SK-N-SH (cell line): Measurements from ENCODE around the gene CBX7. TPM values are rescaled to one million over a fixed set of nuclear protein-coding genes. Genes with fewer than 3 reads are reported as not detected.

Experiments
- CTCF ChIA-PET: fragments of 300-600, 350-600 bp; formaldehyde crosslinking; extraction: SDS; loops from one replicate; lab custom pipeline; 2021; lab: Yijun Ruan, JAX
- POLR2A ChIA-PET: fragments of 350-600 bp; sonication (Branson Sonifier 250); formaldehyde crosslinking; extraction: SDS; loops from one replicate; lab custom pipeline; 2020; ENCODE audit warnings: antibody characterized with exemption, inconsistent platforms; lab: Yijun Ruan, JAX
- DNase-seq: peaks from one replicate; pipeline ENCODE4 v3.0.0; 2012
- H2AFZ ChIP-seq: fragments of 200-600 bp; sonication (generic); 2 replicates; pipeline ENCODE4 v1.8.1; 2016; ENCODE audit warnings: antibody characterized with exemption, mild to moderate bottlenecking, low read depth
- H3F3A ChIP-seq: fragments of 200-600 bp; sonication (generic); replicated peaks from 2 replicates; pipeline ENCODE3; 2016; ENCODE audit warnings: antibody characterized with exemption, mild to moderate bottlenecking; ENCODE audit not compliant: insufficient read depth
- H3K27ac ChIP-seq, 2 experiments: fragments of 200-500 bp in 1 of 2; fragments of 200-600 bp in 1 of 2; sonication (Bioruptor generic) in 1 of 2; sonication (generic), shearing (Covaris generic) in 1 of 2; 2 replicates each; pipeline versions ENCODE4 v1.5.1 to v1.6.1; 2014 to 2016; ENCODE audit warnings: low read depth in 2 of 2, inconsistent platforms in 1 of 2, low read length in 1 of 2, mild to moderate bottlenecking in 1 of 2, mixed read lengths in 1 of 2
- H3K27me3 ChIP-seq: fragments of 200-600 bp; sonication (generic), shearing (Covaris generic); 2 replicates; pipeline ENCODE4 v1.6.1; 2016; ENCODE audit warnings: mixed run types; ENCODE audit not compliant: insufficient read depth
- H3K36me3 ChIP-seq, 2 experiments: fragments of 200-500 bp in 1 of 2; fragments of 200-600 bp in 1 of 2; sonication (Bioruptor generic) in 1 of 2; sonication (generic) in 1 of 2; replicated peaks in 1 of 2; 2 replicates each; pipeline versions ENCODE3 to v1.5.1; 2014 to 2016; ENCODE audit warnings: low read length in 1 of 2, mild to moderate bottlenecking in 1 of 2; ENCODE audit not compliant: insufficient read depth in 2 of 2, control insufficient read depth in 1 of 2
- H3K4me1 ChIP-seq, 2 experiments: fragments of 200-500 bp in 1 of 2; fragments of 200-600 bp in 1 of 2; sonication (Bioruptor generic) in 1 of 2; sonication (generic), shearing (Covaris generic) in 1 of 2; 2 replicates each; pipeline versions ENCODE4 v1.5.1 to v1.6.1; 2014 to 2016; ENCODE audit warnings: low read depth in 1 of 2, low read length in 1 of 2, mixed run types in 1 of 2; ENCODE audit not compliant: insufficient read depth in 2 of 2, control insufficient read depth in 1 of 2
- H3K4me2 ChIP-seq: fragments of 200-600 bp; sonication (generic), shearing (Covaris generic); 2 replicates; pipeline ENCODE4 v1.6.1; 2017; ENCODE audit warnings: mixed run types
- H3K4me3 ChIP-seq, 2 experiments: fragments of 200-500 bp in 1 of 2; fragments of 200-600 bp in 1 of 2; sonication (Bioruptor generic) in 1 of 2; sonication (generic), shearing (Covaris generic) in 1 of 2; 2 replicates each; pipeline versions ENCODE4 v1.5.1 to v1.8.1; 2014 to 2016; ENCODE audit warnings: low read depth in 2 of 2, inconsistent platforms in 1 of 2, low read length in 1 of 2, mild to moderate bottlenecking in 1 of 2, mixed read lengths in 1 of 2, moderate library complexity in 1 of 2
- H3K79me2 ChIP-seq: fragments of 200-600 bp; sonication (generic); 2 replicates; pipeline ENCODE4 v1.8.1; 2017; ENCODE audit warnings: mild to moderate bottlenecking; ENCODE audit not compliant: insufficient read depth
- H3K9ac ChIP-seq: fragments of 200-600 bp; sonication (generic); 2 replicates; pipeline ENCODE4 v1.6.1; 2017; ENCODE audit warnings: mixed run types
- H3K9me2 ChIP-seq: fragments of 200-600 bp; sonication (generic); 2 replicates; pipeline ENCODE4 v1.6.1; 2017; ENCODE audit warnings: mixed run types
- H3K9me3 ChIP-seq: fragments of 200-600 bp; sonication (generic); 2 replicates; pipeline ENCODE4 v1.6.1; 2017; ENCODE audit warnings: mixed run types, mild to moderate bottlenecking, moderate library complexity
- H4K20me1 ChIP-seq: fragments of 200-600 bp; sonication (generic); 2 replicates; pipeline ENCODE4 v1.6.1; 2017; ENCODE audit warnings: mild to moderate bottlenecking, mixed run types; ENCODE audit not compliant: insufficient read depth
- CHD2 ChIP-seq: fragments of 150-350 bp; IDR thresholded peaks from 2 replicates; pipeline ENCODE4 v1.6.1; 2018; ENCODE audit warnings: low read length; ENCODE audit not compliant: partially characterized antibody
- ELF1 ChIP-seq: IDR thresholded peaks from 2 replicates; pipeline ENCODE4 v1.4.0; 2012
- EP300 ChIP-seq, 2 experiments: IDR thresholded peaks; 2 replicates each; pipeline versions ENCODE4 v1.4.0 to v1.6.1; 2012; ENCODE audit warnings: borderline replicate concordance in 1 of 2, low read depth in 1 of 2, low read length in 1 of 2
- GATA2 ChIP-seq: sonication (generic); formaldehyde crosslinking; IDR thresholded peaks from 2 replicates; pipeline ENCODE4 v1.5.0; 2020; ENCODE audit warnings: mild to moderate bottlenecking, missing genetic modification reagents
- MEF2A ChIP-seq: IDR thresholded peaks from 2 replicates; pipeline ENCODE4 v1.4.0; 2012; ENCODE audit warnings: low read depth, borderline replicate concordance
- MXI1 ChIP-seq: IDR thresholded peaks from 2 replicates; pipeline ENCODE4 v1.6.1; 2012; ENCODE audit warnings: mild to moderate bottlenecking, low read depth, low read length, improper control_type of control experiment
- NRF1 ChIP-seq: IDR thresholded peaks from 2 replicates; pipeline ENCODE4 v1.6.1; 2012; ENCODE audit warnings: low read depth, mild to moderate bottlenecking, low read length
- RFX5 ChIP-seq: IDR thresholded peaks from 2 replicates; pipeline ENCODE4 v1.6.1; 2012; ENCODE audit warnings: mild to moderate bottlenecking, improper control_type of control experiment, low read length
- SMC3 ChIP-seq: IDR thresholded peaks from 2 replicates; pipeline ENCODE4 v1.6.1; 2012; ENCODE audit warnings: low read depth, low read length, improper control_type of control experiment
- TEAD4 ChIP-seq: IDR thresholded peaks from 2 replicates; pipeline ENCODE4 v1.4.0; 2012; ENCODE audit warnings: mild to moderate bottlenecking, borderline replicate concordance; ENCODE audit not compliant: insufficient read depth
- YY1 ChIP-seq: IDR thresholded peaks from 2 replicates; pipeline ENCODE4 v1.4.0; 2012; ENCODE audit warnings: low read depth, mild to moderate bottlenecking
- WGBS: methylation state at CpG from one replicate; pipeline ENCODE4 v1.1.6; 2017; ENCODE audit warnings: low lambda C conversion rate; 5-methylcytosine and 5-hydroxymethylcytosine counted together
- polyA plus RNA-seq, 3 experiments: library from polyadenylated mRNA; depleted of rRNA; stranded (reverse); fragments of >200 nt; gene quantifications; 2 replicates each; pipeline ENCODE4 v1.2.3, GENCODE V29; 2012
- TF ChIP-seq, protein P1 (sequence below): IDR thresholded peaks from 2 replicates; pipeline ENCODE4 v1.4.0; 2012; ENCODE audit warnings: low read depth, borderline replicate concordance
- TF ChIP-seq, protein P2 (sequence below): fragments of 200-600 bp; sonication (generic); IDR thresholded peaks from 2 replicates; pipeline ENCODE4 v1.6.1; 2017; ENCODE audit warnings: antibody characterized with exemption, mild to moderate bottlenecking, moderate library complexity
- TF ChIP-seq, protein P3 (sequence below): IDR thresholded peaks from 2 replicates; pipeline ENCODE4; 2012

CBX7 gene
- polyA plus RNA-seq, 1 of the 3 experiments (the other 2 are of a cell fraction), result 2.3 TPM

DNA sequence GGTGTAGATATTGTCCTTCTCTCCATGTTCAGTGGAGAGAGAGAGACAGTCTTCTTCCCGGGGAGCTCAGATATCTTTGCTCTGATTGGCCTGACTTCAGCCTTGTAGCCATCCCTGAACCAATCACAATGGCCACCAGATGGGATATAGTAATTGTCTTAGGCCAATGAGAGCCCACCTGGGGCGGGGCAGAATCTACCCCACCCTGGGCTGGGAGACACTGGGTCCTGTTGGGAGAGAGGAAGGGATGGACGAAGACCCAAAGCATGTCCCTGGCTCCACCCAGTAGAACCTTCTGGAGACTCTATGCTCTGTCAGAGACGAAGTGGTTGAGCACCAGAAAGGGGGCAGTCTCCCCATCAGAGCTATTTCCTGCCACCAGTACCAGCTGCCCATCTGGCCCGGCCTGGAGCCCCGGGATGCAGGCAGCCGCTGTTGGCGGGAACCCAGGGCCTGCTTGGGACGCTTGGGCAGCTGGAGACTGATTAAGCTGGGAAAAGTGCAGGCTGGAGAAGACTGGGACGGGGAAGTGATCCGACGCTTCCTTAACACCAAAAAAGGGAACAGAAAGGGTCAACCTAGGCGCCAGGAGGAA, 31.6 kb upstream of the CBX7 start:
- H4K20me1 ChIP-seq, result no peaks in the 10 kb centered on the region
- H3K27me3 ChIP-seq, result no peaks in the 10 kb centered on the region
- H3F3A ChIP-seq, result no peaks in the 10 kb centered on the region
- no peak overlapping the region for H3K9ac ChIP-seq
- CTCF ChIA-PET, result interaction anchor here (1.0 to 1.1 kb wide), 2 partner anchors 128 to 346 kb away, joined by 3 read pairs; no protein-coding TSS in a partner anchor
- H2AFZ ChIP-seq, result no peak overlapping the region
- H3K4me1 ChIP-seq, result peaks cover 0 to 11% of the 10 kb centered on the region in 2 experiments; a peak in 1 of 4 replicates
- H3K4me3 ChIP-seq, result no peak overlapping the region
- no peaks in the 10 kb centered on the region for H3K9me3 ChIP-seq
- WGBS, result 78% methylated on average over 9 of the region's 13 CpGs
- TF ChIP-seq, protein P1, sequence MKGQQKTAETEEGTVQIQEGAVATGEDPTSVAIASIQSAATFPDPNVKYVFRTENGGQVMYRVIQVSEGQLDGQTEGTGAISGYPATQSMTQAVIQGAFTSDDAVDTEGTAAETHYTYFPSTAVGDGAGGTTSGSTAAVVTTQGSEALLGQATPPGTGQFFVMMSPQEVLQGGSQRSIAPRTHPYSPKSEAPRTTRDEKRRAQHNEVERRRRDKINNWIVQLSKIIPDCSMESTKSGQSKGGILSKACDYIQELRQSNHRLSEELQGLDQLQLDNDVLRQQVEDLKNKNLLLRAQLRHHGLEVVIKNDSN, result no peak
- TF ChIP-seq, protein P2, sequence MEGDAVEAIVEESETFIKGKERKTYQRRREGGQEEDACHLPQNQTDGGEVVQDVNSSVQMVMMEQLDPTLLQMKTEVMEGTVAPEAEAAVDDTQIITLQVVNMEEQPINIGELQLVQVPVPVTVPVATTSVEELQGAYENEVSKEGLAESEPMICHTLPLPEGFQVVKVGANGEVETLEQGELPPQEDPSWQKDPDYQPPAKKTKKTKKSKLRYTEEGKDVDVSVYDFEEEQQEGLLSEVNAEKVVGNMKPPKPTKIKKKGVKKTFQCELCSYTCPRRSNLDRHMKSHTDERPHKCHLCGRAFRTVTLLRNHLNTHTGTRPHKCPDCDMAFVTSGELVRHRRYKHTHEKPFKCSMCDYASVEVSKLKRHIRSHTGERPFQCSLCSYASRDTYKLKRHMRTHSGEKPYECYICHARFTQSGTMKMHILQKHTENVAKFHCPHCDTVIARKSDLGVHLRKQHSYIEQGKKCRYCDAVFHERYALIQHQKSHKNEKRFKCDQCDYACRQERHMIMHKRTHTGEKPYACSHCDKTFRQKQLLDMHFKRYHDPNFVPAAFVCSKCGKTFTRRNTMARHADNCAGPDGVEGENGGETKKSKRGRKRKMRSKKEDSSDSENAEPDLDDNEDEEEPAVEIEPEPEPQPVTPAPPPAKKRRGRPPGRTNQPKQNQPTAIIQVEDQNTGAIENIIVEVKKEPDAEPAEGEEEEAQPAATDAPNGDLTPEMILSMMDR, result no peak
- TF ChIP-seq YY1, result no peak
- TF ChIP-seq RFX5, result no peak
- no peak for TF ChIP-seq MEF2A
- TF ChIP-seq NRF1, result no peak
- no peak for TF ChIP-seq GATA2 (CRISPR knock-in tag)
- TF ChIP-seq ELF1, result no peak
- no peak for TF ChIP-seq TEAD4
- no peak for TF ChIP-seq EP300 (IDR thresholded peaks at IDR 0.05; ENCODE audit: borderline replicate concordance in 1 of 2, low read depth in 1 of 2, low read length in 1 of 2)
- TF ChIP-seq, protein P3, sequence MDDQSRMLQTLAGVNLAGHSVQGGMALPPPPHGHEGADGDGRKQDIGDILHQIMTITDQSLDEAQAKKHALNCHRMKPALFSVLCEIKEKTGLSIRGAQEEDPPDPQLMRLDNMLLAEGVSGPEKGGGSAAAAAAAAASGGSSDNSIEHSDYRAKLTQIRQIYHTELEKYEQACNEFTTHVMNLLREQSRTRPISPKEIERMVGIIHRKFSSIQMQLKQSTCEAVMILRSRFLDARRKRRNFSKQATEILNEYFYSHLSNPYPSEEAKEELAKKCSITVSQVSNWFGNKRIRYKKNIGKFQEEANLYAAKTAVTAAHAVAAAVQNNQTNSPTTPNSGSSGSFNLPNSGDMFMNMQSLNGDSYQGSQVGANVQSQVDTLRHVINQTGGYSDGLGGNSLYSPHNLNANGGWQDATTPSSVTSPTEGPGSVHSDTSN, result no peak
- no peak for TF ChIP-seq MXI1
- TF ChIP-seq CHD2, result no peak
- TF ChIP-seq SMC3, result no peak
- DNase-seq, result no peak
- POLR2A ChIA-PET, result interaction anchor here (1.0 kb wide), 2 partner anchors 135 to 136 kb away, joined by 3 read pairs; no protein-coding TSS in a partner anchor
- H3K36me3 ChIP-seq, result no peaks in the 10 kb centered on the region
- no peaks in the 10 kb centered on the region for H3K79me2 ChIP-seq
- peak overlapping the region in 1 of 2 experiments; percentile 22; a peak in 1 of 4 replicates for H3K27ac ChIP-seq
- no peak overlapping the region for H3K4me2 ChIP-seq
- no peaks in the 10 kb centered on the region for H3K9me2 ChIP-seq
